ENCODE results near the gene PRKCE. TPM values are rescaled to one million over a fixed set of nuclear protein-coding genes. Genes with fewer than 3 reads are reported as not detected.

Gene PRKCE
- total RNA-seq, 2 donors from 2014 or later: 21.7 to 26.9 TPM

GRCh38 chr2:45627911-45628310 is 23.6 kb upstream of the PRKCE start:
- intact Hi-C loops (cut with DNase I): no loop called here
- DNase-seq (ENCODE audit: low spot score): no peak

GRCh38 chr2:45629971-45630370 is 21.5 kb upstream of the PRKCE start:
- no peak for DNase-seq (ENCODE audit: low spot score)
- intact Hi-C loops (cut with DNase I): no loop called here

- intact Hi-C loops (cut with DNase I): no loop called here
- no peak for DNase-seq (ENCODE audit: low spot score)
Measured at GRCh38 chr2:45631319-45631718, 20.2 kb upstream of the PRKCE start.

- DNase-seq (ENCODE audit: low spot score): no peak
- intact Hi-C loops (cut with DNase I): no loop called here
Measured at GRCh38 chr2:45631955-45632354, 19.5 kb upstream of the PRKCE start.

- intact Hi-C loops (cut with DNase I): no loop called here
- DNase-seq (ENCODE audit: low spot score): no peak
Measured at GRCh38 chr2:45634223-45634622, 17.3 kb upstream of the PRKCE start.

- intact Hi-C loops (cut with DNase I): no loop called here
- DNase-seq (ENCODE audit: low spot score): no peak
Measured at GRCh38 chr2:45636008-45636407, 15.5 kb upstream of the PRKCE start.

- DNase-seq (ENCODE audit: low spot score): no peak
- intact Hi-C loops (cut with DNase I): no loop called here
Measured at GRCh38 chr2:45637440-45637839, 14.0 kb upstream of the PRKCE start.

- no peak for DNase-seq (ENCODE audit: low spot score)
- intact Hi-C loops (cut with DNase I): loop anchor here in 1 of 2 donors (5.0 kb wide), 1 partner anchor 297 kb away; no protein-coding TSS in a partner anchor
Measured at GRCh38 chr2:45640576-45640975, 10.9 kb upstream of the PRKCE start.

GRCh38 chr2:45643095-45643494 is 8.4 kb upstream of the PRKCE start:
- intact Hi-C loops (cut with DNase I): loop anchor here in 1 of 2 donors (5.0 kb wide), 1 partner anchor 294 kb away; no protein-coding TSS in a partner anchor
- no peak for DNase-seq (ENCODE audit: low spot score)

- DNase-seq (ENCODE audit: low spot score): peak; percentile 90
- intact Hi-C loops (cut with DNase I): loop anchor here (2.0 to 5.0 kb wide), 2 partner anchors 293 kb away; no protein-coding TSS in a partner anchor
Measured at GRCh38 chr2:45643543-45644542, 7.6 kb upstream of the PRKCE start.

- intact Hi-C loops (cut with DNase I): loop anchor here in 1 of 2 donors (1.0 kb wide), 1 partner anchor 137 kb away; no protein-coding TSS in a partner anchor
- no peak for DNase-seq (ENCODE audit: low spot score)
Measured at GRCh38 chr2:45646289-45646688, 5.2 kb upstream of the PRKCE start.

- intact Hi-C loops (cut with DNase I): no loop called here
- DNase-seq (ENCODE audit: low spot score): no peak
Measured at GRCh38 chr2:45647356-45647755, 4.1 kb upstream of the PRKCE start.

- intact Hi-C loops (cut with DNase I): no loop called here
- DNase-seq (ENCODE audit: low spot score): no peak
Measured at GRCh38 chr2:45647986-45648520, 3.4 kb upstream of the PRKCE start.

- intact Hi-C loops (cut with DNase I): no loop called here
- no peak for DNase-seq (ENCODE audit: low spot score)
Measured at GRCh38 chr2:45648636-45649035, 2.8 kb upstream of the PRKCE start.

- intact Hi-C loops (cut with DNase I): no loop called here
- DNase-seq (ENCODE audit: low spot score): no peak
Measured at GRCh38 chr2:45649462-45649857, 2.0 kb upstream of the PRKCE start.

GRCh38 chr2:45649858-45650811 is 1.3 kb upstream of the PRKCE start:
- intact Hi-C loops (cut with DNase I): loop anchor here in 1 of 2 donors (5.0 kb wide), 1 partner anchor 122 kb away; no protein-coding TSS in a partner anchor
- DNase-seq (ENCODE audit: low spot score): peak; percentile 92

GRCh38 chr2:45650851-45651414 is 542 bp upstream of the PRKCE start:
- DNase-seq (ENCODE audit: low spot score): peak; percentile 98
- intact Hi-C loops (cut with DNase I): loop anchor here in 1 of 2 donors (5.0 kb wide), 1 partner anchor 121 kb away; no protein-coding TSS in a partner anchor

- intact Hi-C loops (cut with DNase I): loop anchor here in 1 of 2 donors (5.0 kb wide), 1 partner anchor 120 kb away; no protein-coding TSS in a partner anchor
- peak; percentile 83 for DNase-seq (ENCODE audit: low spot score)
Measured at GRCh38 chr2:45652090-45653031, 886 bp downstream of the PRKCE start.

Data from posterior vena cava (tissue), 2 donors.